ENCODE measurements around the gene TNIK. TPM values are rescaled to one million over a fixed set of nuclear protein-coding genes. Genes with fewer than 3 reads are reported as not detected.

The TNIK gene
- total RNA-seq, 1 experiment from 2014 or later, result 22.4 TPM

DNA sequence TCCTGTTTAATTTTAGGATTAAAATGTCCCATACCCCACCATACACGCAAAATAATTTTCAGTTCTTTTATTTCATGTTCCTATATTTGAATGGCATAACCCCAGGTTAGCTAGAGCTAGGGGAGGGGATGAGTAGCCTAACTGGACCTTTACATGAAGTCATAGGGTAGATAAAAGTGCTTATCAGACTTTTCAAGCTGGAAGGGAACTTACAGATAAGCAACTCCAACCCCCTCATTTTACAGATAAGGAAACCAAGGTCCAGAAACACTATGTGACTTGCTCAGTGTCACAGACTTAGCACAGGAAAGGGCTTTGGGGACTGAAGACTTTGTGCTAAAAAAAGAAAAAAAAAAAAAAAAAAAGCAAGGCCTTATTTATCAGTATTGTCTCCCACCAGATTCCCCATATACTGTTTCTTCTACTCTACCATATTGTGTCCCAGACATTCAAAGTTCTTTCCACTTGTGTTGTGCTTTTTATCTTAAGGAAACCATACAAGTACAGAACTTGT lies 10.6 kb upstream of the TNIK start:
- no peaks in the 10 kb centered on the region for H3K36me3 ChIP-seq (ENCODE audit: control insufficient read depth, insufficient read depth, low read length)
- no peaks in the 10 kb centered on the region; the same call in 1 of the 2 replicates for H3K9me3 ChIP-seq
- H3K27me3 ChIP-seq (replicated peaks; ENCODE audit: control insufficient read depth, insufficient read depth, low read length), result no peaks in the 10 kb centered on the region
- H3K9me3 Mint-ChIP-seq (ENCODE audit: unreplicated experiment), result no peaks in the 10 kb centered on the region
- no TSS peak for BruUV-seq (replicated peaks)
- peaks cover 68% of the 10 kb centered on the region for H3K4me1 ChIP-seq
- H3K27ac Mint-ChIP-seq (ENCODE audit: unreplicated experiment), result peak overlapping the region; percentile 3
- H3K27me3 Mint-ChIP-seq (ENCODE audit: insufficient read depth, unreplicated experiment), result no peaks in the 10 kb centered on the region
- H3K4me3 ChIP-seq (ENCODE audit: low read depth, low read length), result no peak overlapping the region
- ChIA-PET POLR2A (no interaction called here), CTCF (no interaction called here)
- H3K4me3 Mint-ChIP-seq (ENCODE audit: unreplicated experiment), result peak overlapping the region; percentile 52
- intact Hi-C loops (cut with micrococcal nuclease; ENCODE audit: unreplicated experiment), result no loop called here
- peak in 1 of 2 experiments; percentile 24 for DNase-seq
- TF ChIP-seq, protein P1, sequence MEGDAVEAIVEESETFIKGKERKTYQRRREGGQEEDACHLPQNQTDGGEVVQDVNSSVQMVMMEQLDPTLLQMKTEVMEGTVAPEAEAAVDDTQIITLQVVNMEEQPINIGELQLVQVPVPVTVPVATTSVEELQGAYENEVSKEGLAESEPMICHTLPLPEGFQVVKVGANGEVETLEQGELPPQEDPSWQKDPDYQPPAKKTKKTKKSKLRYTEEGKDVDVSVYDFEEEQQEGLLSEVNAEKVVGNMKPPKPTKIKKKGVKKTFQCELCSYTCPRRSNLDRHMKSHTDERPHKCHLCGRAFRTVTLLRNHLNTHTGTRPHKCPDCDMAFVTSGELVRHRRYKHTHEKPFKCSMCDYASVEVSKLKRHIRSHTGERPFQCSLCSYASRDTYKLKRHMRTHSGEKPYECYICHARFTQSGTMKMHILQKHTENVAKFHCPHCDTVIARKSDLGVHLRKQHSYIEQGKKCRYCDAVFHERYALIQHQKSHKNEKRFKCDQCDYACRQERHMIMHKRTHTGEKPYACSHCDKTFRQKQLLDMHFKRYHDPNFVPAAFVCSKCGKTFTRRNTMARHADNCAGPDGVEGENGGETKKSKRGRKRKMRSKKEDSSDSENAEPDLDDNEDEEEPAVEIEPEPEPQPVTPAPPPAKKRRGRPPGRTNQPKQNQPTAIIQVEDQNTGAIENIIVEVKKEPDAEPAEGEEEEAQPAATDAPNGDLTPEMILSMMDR (IDR thresholded peaks at IDR 0.05; ENCODE audit: insufficient read depth in 1 of 2, low read depth in 1 of 2, low read length in 1 of 2, severe bottlenecking in 1 of 2, unreplicated experiment in 1 of 2), result no peak
- H3K36me3 Mint-ChIP-seq (ENCODE audit: insufficient read depth, unreplicated experiment), result no peaks in the 10 kb centered on the region
- H3K4me1 Mint-ChIP-seq (ENCODE audit: low read depth, unreplicated experiment), result peaks cover 28% of the 10 kb centered on the region

GRCh38 chr3:171469376-171469775 lies 9.2 kb upstream of the TNIK start:
- Mint-ChIP-seq H3K36me3 (ENCODE audit: insufficient read depth, unreplicated experiment) (no peaks in the 10 kb centered on the region), H3K4me3 (ENCODE audit: unreplicated experiment) (no peak overlapping the region), H3K27ac (ENCODE audit: unreplicated experiment) (no peak overlapping the region), H3K9me3 (ENCODE audit: unreplicated experiment) (no peaks in the 10 kb centered on the region), H3K27me3 (ENCODE audit: insufficient read depth, unreplicated experiment) (no peaks in the 10 kb centered on the region), H3K4me1 (ENCODE audit: low read depth, unreplicated experiment) (peaks cover 40% of the 10 kb centered on the region)
- no peaks in the 10 kb centered on the region for H3K27me3 ChIP-seq (replicated peaks; ENCODE audit: control insufficient read depth, insufficient read depth, low read length)
- peaks cover 76% of the 10 kb centered on the region for H3K4me1 ChIP-seq
- POLR2A ChIA-PET, result no interaction called here
- no TSS peak for BruUV-seq (replicated peaks)
- CTCF ChIA-PET, result no interaction called here
- TF ChIP-seq, protein P1 (IDR thresholded peaks at IDR 0.05; ENCODE audit: insufficient read depth in 1 of 2, low read depth in 1 of 2, low read length in 1 of 2, severe bottlenecking in 1 of 2, unreplicated experiment in 1 of 2), result no peak
- H3K9me3 ChIP-seq, result no peaks in the 10 kb centered on the region
- intact Hi-C loops (cut with micrococcal nuclease; ENCODE audit: unreplicated experiment), result no loop called here
- DNase-seq, result no peak
- no peaks in the 10 kb centered on the region for H3K36me3 ChIP-seq (ENCODE audit: control insufficient read depth, insufficient read depth, low read length)
- H3K4me3 ChIP-seq (ENCODE audit: low read depth, low read length), result no peak overlapping the region

GRCh38 chr3:171468296-171468906 lies 8.2 kb upstream of the TNIK start:
- DNase-seq, result no peak
- H3K4me1 Mint-ChIP-seq (ENCODE audit: low read depth, unreplicated experiment), result peaks cover 40% of the 10 kb centered on the region
- H3K4me3 ChIP-seq (ENCODE audit: low read depth, low read length), result no peak overlapping the region
- H3K4me3 Mint-ChIP-seq (ENCODE audit: unreplicated experiment), result no peak overlapping the region
- H3K27me3 Mint-ChIP-seq (ENCODE audit: insufficient read depth, unreplicated experiment), result no peaks in the 10 kb centered on the region
- H3K9me3 ChIP-seq, result no peaks in the 10 kb centered on the region
- peaks cover 76% of the 10 kb centered on the region for H3K4me1 ChIP-seq
- CTCF ChIA-PET, result no interaction called here
- intact Hi-C loops (cut with micrococcal nuclease; ENCODE audit: unreplicated experiment), result no loop called here
- POLR2A ChIA-PET, result no interaction called here
- H3K27ac Mint-ChIP-seq (ENCODE audit: unreplicated experiment), result no peak overlapping the region
- H3K36me3 ChIP-seq (ENCODE audit: control insufficient read depth, insufficient read depth, low read length), result no peaks in the 10 kb centered on the region
- BruUV-seq (replicated peaks), result no TSS peak
- H3K27me3 ChIP-seq (replicated peaks; ENCODE audit: control insufficient read depth, insufficient read depth, low read length), result no peaks in the 10 kb centered on the region
- TF ChIP-seq, protein P1 (IDR thresholded peaks at IDR 0.05; ENCODE audit: insufficient read depth in 1 of 2, low read depth in 1 of 2, low read length in 1 of 2, severe bottlenecking in 1 of 2, unreplicated experiment in 1 of 2), result no peak
- H3K36me3 Mint-ChIP-seq (ENCODE audit: insufficient read depth, unreplicated experiment), result no peaks in the 10 kb centered on the region
- no peaks in the 10 kb centered on the region for H3K9me3 Mint-ChIP-seq (ENCODE audit: unreplicated experiment)

All from Caco-2 (cell line).